DMS114 treated with DMSO at 0.1 percent for 48 hours (cell line): Measurements from ENCODE around the gene HSBP1.

Experiments used
- DNase-seq: peaks from one replicate; lab custom pipeline; 2025; ENCODE audit not compliant: unreplicated experiment; lab: John Stamatoyannopoulos, UW

Gene HSBP1

GRCh38 chr16:83837566-83837965 lies 29.8 kb downstream of the HSBP1 start:
- no peak for DNase-seq

DNA sequence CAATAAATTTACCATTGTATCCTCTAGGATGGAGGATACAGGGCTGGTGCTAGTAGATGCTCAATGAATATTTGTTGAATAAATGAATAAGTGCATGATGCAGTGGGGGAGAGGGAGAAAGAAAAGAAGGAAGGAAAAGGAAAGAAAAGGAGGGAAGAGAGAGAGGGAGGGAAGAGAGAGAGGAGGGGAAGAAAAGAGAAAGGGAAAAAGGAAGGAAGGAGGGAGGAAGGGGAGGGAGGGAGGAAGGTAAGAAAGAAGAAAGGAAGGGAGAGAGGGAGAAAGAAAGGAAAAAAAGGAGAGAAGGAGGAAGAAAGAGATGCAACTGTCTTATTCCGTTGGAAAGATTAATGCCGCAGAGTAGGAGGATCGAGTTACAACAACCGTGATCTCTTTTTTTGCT lies 30.4 kb downstream of the HSBP1 start:
- no peak for DNase-seq

- no peak for DNase-seq
Observed at GRCh38 chr16:83839561-83839960, 31.8 kb downstream of the HSBP1 start.

DNA sequence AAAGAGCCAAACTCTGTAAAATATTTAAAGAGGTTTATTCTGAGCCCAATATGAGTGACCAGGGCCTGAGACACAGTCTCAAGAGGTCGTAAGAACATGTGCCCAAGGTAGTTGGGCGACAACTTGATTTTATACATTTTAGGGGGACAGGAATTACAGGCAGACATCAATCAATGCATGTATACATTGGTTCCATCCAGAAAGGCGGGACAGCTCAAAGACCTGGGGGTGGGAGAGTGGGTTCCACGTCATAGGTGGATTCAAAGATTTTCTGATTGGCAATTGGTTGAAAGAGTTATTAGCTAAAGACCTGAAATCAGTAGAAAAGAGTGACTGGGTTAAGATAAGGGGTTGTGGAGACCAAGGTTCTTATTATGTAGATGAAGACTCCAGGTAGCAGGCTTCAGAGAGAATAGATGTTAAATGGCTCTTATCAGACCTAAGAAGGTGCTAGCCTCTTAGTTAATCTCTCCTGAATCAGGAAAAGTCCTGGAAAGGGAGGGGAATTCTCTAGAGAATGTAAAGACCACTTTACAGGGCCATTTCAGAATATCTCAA lies 32.4 kb downstream of the HSBP1 start:
- no peak for DNase-seq

DNA sequence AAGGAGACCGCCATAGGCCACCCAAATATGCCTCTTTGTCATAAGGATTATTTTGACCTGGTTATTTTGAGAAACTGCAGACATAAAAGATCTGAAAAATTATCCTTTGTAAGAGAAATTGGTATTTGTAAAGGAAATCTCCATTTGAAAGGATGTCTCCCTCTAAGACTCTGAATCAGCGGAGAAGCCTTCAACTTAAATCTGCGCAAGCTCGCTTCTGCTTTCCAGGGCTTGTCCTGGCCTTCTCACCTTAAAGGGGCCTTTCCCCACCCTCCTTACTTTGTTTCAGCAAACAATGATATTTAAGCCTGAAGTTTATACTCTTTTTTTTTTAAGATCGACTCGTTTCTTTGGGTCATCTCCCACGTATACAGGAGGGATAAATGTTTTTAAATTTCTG lies 34.5 kb downstream of the HSBP1 start:
- DNase-seq, result no peak

GRCh38 chr16:83842756-83843507 lies 35.2 kb downstream of the HSBP1 start:
- DNase-seq, result no peak

DNA sequence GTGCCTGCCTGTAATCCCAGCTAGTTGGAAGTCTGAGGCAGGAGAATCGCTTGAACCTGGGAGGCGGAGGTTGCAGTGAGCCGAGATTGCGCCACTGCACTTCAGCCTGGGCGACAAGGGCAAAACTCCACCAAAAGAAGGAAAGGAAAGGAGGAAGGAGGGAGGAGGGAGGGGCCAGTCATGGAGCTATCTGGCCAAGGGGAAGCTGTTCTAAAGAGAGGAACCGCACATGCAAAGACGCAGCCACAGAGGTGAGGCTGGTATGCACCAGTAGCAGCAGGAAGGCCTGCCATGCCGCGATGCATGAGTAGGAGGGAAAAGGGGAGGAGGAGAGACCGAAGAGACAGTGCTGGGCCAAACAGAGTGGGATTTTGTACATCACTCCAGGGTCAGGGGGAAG lies 35.9 kb downstream of the HSBP1 start:
- DNase-seq, result no peak

DNA sequence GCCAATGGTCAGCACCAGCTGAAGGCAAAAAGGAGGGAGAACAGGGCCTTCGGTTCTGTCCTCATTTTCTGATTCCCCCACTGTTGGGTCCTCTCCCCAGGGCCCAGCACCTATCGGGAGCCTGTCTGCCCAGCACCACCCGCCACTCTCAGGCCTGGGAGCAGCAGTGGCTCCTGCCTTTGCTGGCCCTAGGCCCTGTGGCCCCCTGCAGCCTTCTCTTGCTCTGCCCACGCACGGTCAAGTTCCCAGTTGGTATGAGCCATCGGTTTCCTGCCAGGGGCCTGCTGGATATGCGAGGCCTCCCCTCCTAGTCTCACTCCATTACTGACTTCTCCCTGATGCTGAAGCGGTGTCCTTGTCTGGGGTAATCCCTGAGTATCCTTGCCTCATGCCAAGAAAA lies 37.5 kb downstream of the HSBP1 start:
- DNase-seq, result no peak

- DNase-seq, result no peak
Observed at GRCh38 chr16:83847371-83848225, 39.8 kb downstream of the HSBP1 start.

GRCh38 chr16:83849421-83849820 lies 41.6 kb downstream of the HSBP1 start:
- DNase-seq, result no peak

GRCh38 chr16:83850947-83851346 lies 43.2 kb downstream of the HSBP1 start:
- DNase-seq, result no peak

DNA sequence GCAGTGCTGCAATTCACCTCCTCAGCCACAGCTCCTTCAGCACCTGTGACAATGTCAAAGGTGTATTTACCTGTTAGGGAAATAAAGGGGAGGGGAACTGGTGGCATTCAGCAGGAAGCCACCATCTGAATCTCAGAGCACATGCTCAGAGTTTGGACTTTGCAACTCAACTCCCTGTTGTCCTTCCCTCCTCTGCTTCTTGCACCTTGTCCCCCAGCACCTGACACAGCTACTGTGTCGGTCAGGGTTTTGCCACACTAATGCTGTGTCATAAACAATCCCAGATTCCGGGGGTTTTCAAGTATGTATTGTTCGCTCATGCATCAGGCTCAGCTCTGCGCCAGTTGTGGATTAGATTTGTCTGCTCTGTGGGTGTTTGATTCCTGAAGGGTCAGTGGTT lies 43.7 kb downstream of the HSBP1 start:
- no peak for DNase-seq

GRCh38 chr16:83852774-83853173 lies 45.0 kb downstream of the HSBP1 start:
- no peak for DNase-seq

DNA sequence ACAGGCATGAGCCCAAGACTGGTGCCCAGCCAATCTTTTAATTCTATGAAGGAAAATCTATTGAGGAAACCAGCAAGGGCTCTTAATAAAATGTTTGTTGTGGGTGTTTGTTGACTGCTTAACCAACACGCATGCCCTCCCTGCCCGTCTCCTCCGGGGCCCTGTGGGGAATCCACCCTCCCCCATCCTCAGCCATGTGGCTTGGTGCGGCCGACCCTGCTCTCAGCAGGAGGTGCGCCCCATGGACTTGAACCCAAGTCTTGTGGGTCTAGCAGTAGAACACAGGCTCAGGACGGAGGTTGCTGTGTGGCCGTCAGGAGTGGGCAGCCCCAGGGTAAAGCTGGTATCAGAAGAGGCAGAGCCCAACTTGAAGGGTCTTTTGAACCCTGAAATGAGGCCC lies 46.1 kb downstream of the HSBP1 start:
- DNase-seq, result no peak

- DNase-seq, result no peak
Observed at GRCh38 chr16:83854420-83854819, 46.6 kb downstream of the HSBP1 start.

DNA sequence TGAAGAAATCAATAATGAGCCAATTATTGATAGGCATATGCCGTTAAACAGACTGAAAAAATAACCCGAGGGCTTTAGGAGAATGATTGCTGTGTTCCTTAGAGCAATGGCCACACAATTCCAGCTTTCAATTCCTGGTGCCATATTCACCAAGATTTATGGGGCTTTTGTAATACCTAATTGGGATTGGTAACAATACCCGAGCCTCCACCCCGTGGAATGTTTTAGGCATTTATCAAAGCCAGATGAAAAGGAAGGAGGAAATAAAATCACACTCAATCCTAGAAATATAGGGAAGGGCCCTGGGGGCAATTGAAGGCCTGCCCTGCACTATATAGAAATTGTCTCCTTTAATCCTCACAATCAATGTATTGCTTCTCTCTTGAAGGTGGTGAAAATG lies 49.0 kb downstream of the HSBP1 start:
- DNase-seq, result no peak

DNA sequence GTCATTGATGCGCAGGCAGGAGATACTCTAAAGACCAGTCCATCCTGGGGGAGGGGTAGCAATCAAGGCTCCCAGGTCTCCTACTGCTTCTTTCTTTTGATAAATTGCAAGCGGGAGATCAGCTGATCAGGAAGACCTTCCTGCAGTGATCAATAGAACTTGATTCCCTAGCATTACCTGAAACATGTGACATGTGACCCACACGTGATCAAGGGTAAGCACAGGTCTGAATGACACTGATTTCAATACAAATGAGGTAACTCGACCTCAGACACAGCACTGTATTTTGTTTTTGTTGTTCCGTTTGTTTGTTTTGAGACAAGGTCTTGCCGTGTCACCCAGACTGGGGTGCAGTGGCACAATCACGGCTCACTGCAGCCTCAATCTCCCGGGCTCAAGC lies 51.5 kb downstream of the HSBP1 start:
- DNase-seq, result no peak

GRCh38 chr16:83862661-83863060 lies 54.9 kb downstream of the HSBP1 start:
- DNase-seq, result no peak

GRCh38 chr16:83863682-83864081 lies 55.9 kb downstream of the HSBP1 start:
- no peak for DNase-seq
